HepG2 (cell line): ENCODE measurements around the gene LYPD8. TPM values are rescaled to one million over a fixed set of nuclear protein-coding genes. Genes with fewer than 3 reads are reported as not detected.

ENCODE experiments used
- ESRRA ChIP-seq: sonication (generic); formaldehyde crosslinking; IDR thresholded peaks from 2 replicates; pipeline ENCODE4 v1.5.1; 2020; ENCODE audit warnings: mild to moderate bottlenecking, low read depth, missing genetic modification reagents
- SMAD1 ChIP-seq: sonication (generic); formaldehyde crosslinking; IDR thresholded peaks from 2 replicates; pipeline ENCODE4 v1.4.0; 2020; ENCODE audit warnings: missing genetic modification reagents, low read depth, mild to moderate bottlenecking, borderline replicate concordance
- YY1 ChIP-seq: IDR thresholded peaks from 2 replicates; pipeline ENCODE4 v1.6.1; 2011; ENCODE audit warnings: low read length, low read depth, moderate library complexity, mild to moderate bottlenecking; ENCODE audit not compliant: insufficient read depth, insufficient replicate concordance
- ZBTB34 ChIP-seq: sonication (generic); formaldehyde crosslinking; IDR thresholded peaks from 2 replicates; pipeline ENCODE4 v1.8.0; 2022; ENCODE audit warnings: mild to moderate bottlenecking, missing genetic modification reagents
- ZMAT5 ChIP-seq: sonication (generic); formaldehyde crosslinking; IDR thresholded peaks from 2 replicates; pipeline ENCODE4 v1.5.0; 2020; ENCODE audit warnings: mild to moderate bottlenecking, low read depth, missing genetic modification reagents, borderline replicate concordance
- ZNF574 ChIP-seq: sonication (generic); formaldehyde crosslinking; IDR thresholded peaks from 2 replicates; pipeline ENCODE4 v1.4.0; 2020; ENCODE audit warnings: missing genetic modification reagents
- ZNF646 ChIP-seq: sonication (generic); formaldehyde crosslinking; IDR thresholded peaks from 2 replicates; pipeline ENCODE4 v1.9.0; 2021; ENCODE audit warnings: mild to moderate bottlenecking, missing genetic modification reagents
- ZNF724P ChIP-seq: sonication (generic); formaldehyde crosslinking; IDR thresholded peaks from 2 replicates; pipeline ENCODE4 v1.8.0; 2022; ENCODE audit warnings: missing genetic modification reagents, borderline replicate concordance
- polyA plus RNA-seq, 8 experiments: library from polyadenylated mRNA; depleted of rRNA in 3 of 8; stranded (reverse) in 7 of 8; unstranded in 1 of 8; fragments of >200 nt; fragmentation: Illumina TruSeq in 4 of 8; extraction: Trizol in 4 of 8; gene quantifications; 2 replicates each; pipeline versions ENCODE4 v1.2.1 to v1.2.3, GENCODE V29; 2011 to 2016; ENCODE audit warnings: low read depth in 4 of 8, missing spikeins in 1 of 8, mixed read lengths in 1 of 8; ENCODE audit not compliant: insufficient read depth in 1 of 8
- total RNA-seq, 5 experiments: library from RNA; depleted of rRNA; stranded (reverse); fragments of >200 nt; fragmentation: Illumina TruSeq; extraction: Trizol; gene quantifications; 2 replicates each; pipeline ENCODE4 v1.2.3, GENCODE V29; 2016; ENCODE audit warnings: low read depth in 1 of 5

LYPD8 gene
- total and polyA plus RNA-seq, 2 of the 13 experiments (the other 11 are each of a cell fraction or from before 2014, with no cell fraction given) = not detected

GRCh38 chr1:248793592-248793991 lies 38.0 kb upstream of the LYPD8 start (continued):
- TF ChIP-seq ZNF646 (CRISPR knock-in tag) = no peak
- TF ChIP-seq ESRRA = no peak
- no peak for TF ChIP-seq ZMAT5 (CRISPR knock-in tag)
- no peak for TF ChIP-seq ZBTB34 (CRISPR knock-in tag)
- TF ChIP-seq ZNF574 (CRISPR knock-in tag) = no peak
- TF ChIP-seq YY1 = no peak
- no peak for TF ChIP-seq ZNF724P
- TF ChIP-seq SMAD1 (CRISPR knock-in tag) = no peak
